HG02852 (cell line): ENCODE measurements around the gene NDUFAF8.

Experiments used
- ATAC-seq: cut with Tn5 transposase; IDR thresholded peaks from one replicate; pipeline ENCODE4 v1.9.1; 2021; ENCODE audit warnings: mild to moderate bottlenecking, moderate library complexity; ENCODE audit not compliant: unreplicated experiment

NDUFAF8 gene

GRCh38 chr17:81288715-81289114, 49.6 kb downstream of the NDUFAF8 start:
- ATAC-seq, result no peak

- ATAC-seq, result no peak
These were observed 50.5 kb downstream of the NDUFAF8 start for GRCh38 chr17:81289627-81290026.

- no peak for ATAC-seq
These were observed 51.1 kb downstream of the NDUFAF8 start for GRCh38 chr17:81290230-81290629.
